ENCODE data around the gene RBFOX2. TPM values are rescaled to one million over a fixed set of nuclear protein-coding genes. Genes with fewer than 3 reads are reported as not detected.

The RBFOX2 gene
- total and polyA plus RNA-seq, 2 donors (not counting 3 experiments of a cell fraction or from before 2014, with no cell fraction given) = 125 to 142 TPM

GRCh38 chr22:35961480-35962295, 66.9 kb downstream of the RBFOX2 start:
- peak overlapping the region; percentile 71 for H3K9ac ChIP-seq (replicated peaks; ENCODE audit: extremely low read depth, insufficient read depth, low read length)
- H3K4me3 ChIP-seq (replicated peaks in 1 of 3; ENCODE audit: insufficient read depth in 1 of 3, low read depth in 1 of 3, low read length in 3 of 3) = peak overlapping the region in 1 of 3 experiments; percentile 52
- H3K9me3 ChIP-seq (replicated peaks; ENCODE audit: control insufficient read depth, insufficient read depth, low read length) = no peaks in the 10 kb centered on the region
- H3K79me2 ChIP-seq (ENCODE audit: control insufficient read depth, insufficient read depth, low read length) = peaks cover 53% of the 10 kb centered on the region
- TSS peak; percentile 99 for BruUV-seq (replicated peaks)
- H3K9me1 ChIP-seq (replicated peaks; ENCODE audit: control insufficient read depth, extremely low read depth, insufficient read depth, low read length) = peaks cover 4% of the 10 kb centered on the region
- peak; percentile 89 for FAIRE-seq
- ChIA-PET POLR2A (interaction anchor here (1.0 kb wide), 1 partner anchor 104 kb away, joined by 3 read pairs; no protein-coding TSS in a partner anchor), CTCF (interaction anchor here (0.7 to 2.8 kb wide), 9 partner anchors 8 to 104 kb away, joined by 3 to 17 read pairs (median 4); partner anchors contain the start of gene RBFOX2)
- TF ChIP-seq POLR2AphosphoS5 (IDR thresholded peaks at IDR 0.05; ENCODE audit: insufficient read depth, low read depth, low read length) (peak; percentile 32), JUN (IDR thresholded peaks at IDR 0.05; ENCODE audit: borderline replicate concordance, insufficient read depth, insufficient read length, low read depth) (peak; percentile 87), EZH2 (IDR thresholded peaks at IDR 0.05; ENCODE audit: borderline replicate concordance, low read depth, low read length, severe bottlenecking) (no peak), MAX (IDR thresholded peaks at IDR 0.05; ENCODE audit: insufficient read depth, insufficient read length) (no peak), FOS (IDR thresholded peaks at IDR 0.05; ENCODE audit: borderline replicate concordance, insufficient read depth, low read length) (peak; percentile 15)
- H3K4me1 ChIP-seq (ENCODE audit: control insufficient read depth, extremely low read depth, insufficient read depth, low read length) = peaks cover 36% of the 10 kb centered on the region
- no peaks in the 10 kb centered on the region for H3K36me3 ChIP-seq (ENCODE audit: control insufficient read depth in 2 of 2, extremely low read depth in 1 of 2, insufficient read depth in 2 of 2, low read length in 2 of 2)
- H3K27me3 ChIP-seq (ENCODE audit: control insufficient read depth in 2 of 2, insufficient read depth in 2 of 2, low read length in 2 of 2) = no peaks in the 10 kb centered on the region
- peak overlapping the region; percentile 87 for H3K4me2 ChIP-seq (ENCODE audit: insufficient read depth, low read length)
- peak; percentile 85 for DNase-seq (ENCODE audit: low read depth, low spot score)
- no peaks in the 10 kb centered on the region for H4K20me1 ChIP-seq (replicated peaks; ENCODE audit: control insufficient read depth, extremely low read depth, insufficient read depth, low read length)
- H3K27ac ChIP-seq (ENCODE audit: insufficient read depth, low read depth, low read length) = peak overlapping the region; percentile 89
- peak overlapping the region; percentile 13 for H2AFZ ChIP-seq (ENCODE audit: low read depth, low read length)
- intact Hi-C loops (cut with micrococcal nuclease) (loop anchor here (1.0 to 5.0 kb wide), 2 partner anchors 36 to 67 kb away; partner anchors contain the start of gene RBFOX2), dilution Hi-C loops (cut with MboI; ENCODE audit: extremely low pct_ligation_motif_present, low sequenced_read_pairs) (no loop called here)
